H1 (cell line): ENCODE data around the gene SLC19A1. TPM values are rescaled to one million over a fixed set of nuclear protein-coding genes. Genes with fewer than 3 reads are reported as not detected.
A peak's percentile ranks its signal among the peaks of the same experiment; 100 is the strongest.

Experiments used
- CTCF ChIA-PET: fragments of 300-600 bp; sonication (Branson Sonifier 250); formaldehyde crosslinking; loops from one replicate; lab custom pipeline; 2021; ENCODE audit not compliant: partially characterized antibody; lab: Charles Lee
- POLR2A ChIA-PET: fragments of 300-600 bp; sonication (Branson Sonifier 250); formaldehyde crosslinking; loops from one replicate; lab custom pipeline; 2021; ENCODE audit warnings: inconsistent platforms; ENCODE audit not compliant: partially characterized antibody; lab: Charles Lee
- DNase-seq, 2 experiments: peaks; one replicate each; pipeline versions ENCODE4 v3.0.0 to v3.0.0-alpha.2; 2010 to 2022; ENCODE audit warnings: low spot score in 2 of 2, low read depth in 1 of 2, mixed read lengths in 1 of 2
- FAIRE-seq: peaks from 2 replicates; lab custom pipeline; 2011; peaks lifted over from hg19 to GRCh38; lab: Jason Lieb, UNC
- H2AFZ ChIP-seq: 2 replicates; pipeline ENCODE4 v1.8.1; 2012; ENCODE audit warnings: low read length, inconsistent platforms
- H2AK5ac ChIP-seq: 2 replicates; pipeline ENCODE4 v1.6.1; 2013; ENCODE audit warnings: low read depth, low read length
- H2BK120ac ChIP-seq: replicated peaks from 2 replicates; pipeline ENCODE3; 2013; ENCODE audit warnings: low read depth, low read length, inconsistent platforms
- H2BK12ac ChIP-seq: 2 replicates; pipeline ENCODE4 v1.6.1; 2013; ENCODE audit warnings: low read depth, low read length
- H2BK15ac ChIP-seq: 2 replicates; pipeline ENCODE4 v1.6.1; 2013; ENCODE audit warnings: low read length
- H2BK20ac ChIP-seq: 2 replicates; pipeline ENCODE4 v1.6.1; 2013; ENCODE audit warnings: low read length
- H2BK5ac ChIP-seq: 2 replicates; pipeline ENCODE4 v1.6.1; 2013; ENCODE audit warnings: low read depth, low read length
- H3K14ac ChIP-seq: 2 replicates; pipeline ENCODE4 v1.6.1; 2013; ENCODE audit warnings: inconsistent platforms; ENCODE audit not compliant: insufficient read length
- H3K18ac ChIP-seq: 2 replicates; pipeline ENCODE4 v1.6.1; 2013; ENCODE audit warnings: low read length; ENCODE audit errors: extremely low read depth
- H3K23ac ChIP-seq: 2 replicates; pipeline ENCODE4 v1.6.1; 2013; ENCODE audit warnings: inconsistent platforms; ENCODE audit not compliant: insufficient read length
- H3K23me2 ChIP-seq: 2 replicates; pipeline ENCODE4 v1.6.1; 2013; ENCODE audit warnings: low read depth, low read length
- H3K27ac ChIP-seq: 2 replicates; pipeline ENCODE4 v1.6.1; 2011; ENCODE audit warnings: low read depth, low read length, inconsistent platforms
- H3K27me3 ChIP-seq, 4 experiments: replicated peaks in 1 of 4; 1 replicate in 1 of 4; 2 replicates in 3 of 4; pipeline versions ENCODE4 v1.6.1 to v1.8.1; 2011 to 2013; ENCODE audit warnings: low read length in 3 of 4, mild to moderate bottlenecking in 3 of 4, inconsistent platforms in 2 of 4, mixed read lengths in 2 of 4, moderate library complexity in 1 of 4; ENCODE audit not compliant: control insufficient read depth in 3 of 4, insufficient read depth in 3 of 4; ENCODE audit errors: extremely low read depth in 1 of 4
- H3K36me3 ChIP-seq, 4 experiments: 2 replicates each; pipeline versions ENCODE4 v1.6.1 to v1.8.1; 2011 to 2013; ENCODE audit warnings: mild to moderate bottlenecking in 4 of 4, low read length in 3 of 4, moderate library complexity in 2 of 4, control low read depth in 1 of 4, inconsistent platforms in 1 of 4; ENCODE audit not compliant: insufficient read depth in 4 of 4, control insufficient read depth in 2 of 4
- H3K4ac ChIP-seq: replicated peaks from 2 replicates; pipeline ENCODE3; 2013; ENCODE audit warnings: low read length, low read depth, mixed read lengths, inconsistent platforms; ENCODE audit not compliant: insufficient read length
- H3K4me1 ChIP-seq, 4 experiments: replicated peaks in 1 of 4; 1 replicate in 1 of 4; 2 replicates in 3 of 4; pipeline versions ENCODE4 v1.6.1 to v1.8.1; 2011 to 2013; ENCODE audit warnings: low read length in 3 of 4, inconsistent platforms in 2 of 4, mixed read lengths in 1 of 4; ENCODE audit not compliant: insufficient read depth in 4 of 4, control insufficient read depth in 3 of 4
- H3K4me2 ChIP-seq, 2 experiments: 2 replicates each; pipeline versions ENCODE4 v1.6.1 to v1.8.1; 2011 to 2013; ENCODE audit warnings: low read depth in 2 of 2, low read length in 2 of 2, control low read depth in 1 of 2, inconsistent platforms in 1 of 2, mild to moderate bottlenecking in 1 of 2; ENCODE audit not compliant: insufficient read depth in 1 of 2
- H3K4me3 ChIP-seq, 4 experiments: fragments of 200-600, 300-600 bp in 1 of 4; sonication (generic), shearing (Covaris generic), sonication (Bioruptor Twin) in 1 of 4; 2 replicates each; pipeline versions ENCODE4 v1.5.1 to v1.8.1; 2011 to 2016; ENCODE audit warnings: low read length in 4 of 4, low read depth in 3 of 4, control low read depth in 2 of 4, inconsistent platforms in 2 of 4, mild to moderate bottlenecking in 2 of 4, mixed read lengths in 1 of 4, moderate library complexity in 1 of 4; ENCODE audit not compliant: insufficient read depth in 2 of 4; ENCODE audit errors: extremely low read depth in 1 of 4
- H3K56ac ChIP-seq: replicated peaks from 2 replicates; pipeline ENCODE3; 2013; ENCODE audit warnings: low read depth, mild to moderate bottlenecking, mixed read lengths, low read length, inconsistent platforms; ENCODE audit not compliant: insufficient read length
- H3K79me1 ChIP-seq: 2 replicates; pipeline ENCODE4 v1.6.1; 2013; ENCODE audit warnings: low read depth, low read length, control low read depth
- H3K79me2 ChIP-seq, 2 experiments: 2 replicates each; pipeline versions ENCODE4 v1.6.1 to v1.8.1; 2012 to 2013; ENCODE audit warnings: low read length in 2 of 2, mild to moderate bottlenecking in 2 of 2, inconsistent platforms in 1 of 2; ENCODE audit not compliant: insufficient read depth in 2 of 2, control insufficient read depth in 1 of 2
- H3K9ac ChIP-seq, 4 experiments: replicated peaks in 1 of 4; 1 replicate in 1 of 4; 2 replicates in 3 of 4; pipeline versions ENCODE4 v1.6.1 to v1.8.1; 2011 to 2013; ENCODE audit warnings: low read depth in 3 of 4, low read length in 3 of 4, control low read depth in 2 of 4, mild to moderate bottlenecking in 2 of 4, moderate library complexity in 2 of 4, inconsistent platforms in 1 of 4; ENCODE audit errors: extremely low read depth in 1 of 4
- H3K9me3 ChIP-seq, 2 experiments: 2 replicates each; pipeline versions ENCODE4 v1.6.1 to v1.8.1; 2012 to 2013; ENCODE audit warnings: mild to moderate bottlenecking in 2 of 2, moderate library complexity in 2 of 2, control low read depth in 1 of 2, inconsistent platforms in 1 of 2, low read depth in 1 of 2, low read length in 1 of 2, mixed read lengths in 1 of 2; ENCODE audit not compliant: insufficient read depth in 2 of 2
- H4K20me1 ChIP-seq, 2 experiments: replicated peaks in 1 of 2; 2 replicates each; pipeline versions ENCODE3 to v1.8.1; 2011 to 2013; ENCODE audit warnings: inconsistent platforms in 2 of 2, low read length in 2 of 2, mild to moderate bottlenecking in 1 of 2; ENCODE audit not compliant: insufficient read depth in 2 of 2, control insufficient read depth in 1 of 2
- H4K5ac ChIP-seq: 2 replicates; pipeline ENCODE4 v1.6.1; 2013; ENCODE audit warnings: low read length, low read depth, mixed read lengths, inconsistent platforms; ENCODE audit not compliant: insufficient read length
- H4K8ac ChIP-seq: 2 replicates; pipeline ENCODE4 v1.8.0; 2013; ENCODE audit warnings: mild to moderate bottlenecking, moderate library complexity, low read length, inconsistent platforms; ENCODE audit not compliant: insufficient read depth; ENCODE audit errors: extremely low read depth
- H4K91ac ChIP-seq: replicated peaks from 2 replicates; pipeline ENCODE3; 2013; ENCODE audit warnings: low read length, mixed read lengths, inconsistent platforms; ENCODE audit not compliant: insufficient read length
- ASH2L ChIP-seq: fragments of 200-600, 300-600 bp; sonication (generic); IDR thresholded peaks from one replicate; pipeline ENCODE4 v1.7.1; 2017; ENCODE audit warnings: low read length
- CEBPB ChIP-seq: IDR thresholded peaks from 2 replicates; pipeline ENCODE4 v1.6.1; 2012; ENCODE audit warnings: low read depth, low read length
- CREB1 ChIP-seq: IDR thresholded peaks from 2 replicates; pipeline ENCODE4 v1.6.1; 2012; ENCODE audit warnings: inconsistent platforms
- EGR1 ChIP-seq: IDR thresholded peaks from 2 replicates; pipeline ENCODE4 v1.6.1; 2011; ENCODE audit warnings: low read depth, low read length, borderline replicate concordance
- KDM1A ChIP-seq: fragments of 200-600, 300-600 bp; sonication (generic); IDR thresholded peaks from 2 replicates; pipeline ENCODE4 v1.7.1; 2016; ENCODE audit warnings: mild to moderate bottlenecking, low read length, borderline replicate concordance
- POLR2A ChIP-seq, 2 experiments: IDR thresholded peaks; 1 replicate in 1 of 2; 2 replicates in 1 of 2; pipeline ENCODE4 v1.6.1; 2011; ENCODE audit warnings: low read depth in 2 of 2, low read length in 2 of 2, mild to moderate bottlenecking in 2 of 2; ENCODE audit errors: control extremely low read depth in 1 of 2
- RNF2 ChIP-seq: fragments of 200-900, 300-1000 bp; sonication (generic); IDR thresholded peaks from 2 replicates; pipeline ENCODE4 v1.7.1; 2016; ENCODE audit warnings: borderline replicate concordance, low read depth, mild to moderate bottlenecking, antibody characterized with exemption, low read length; ENCODE audit not compliant: poor library complexity, severe bottlenecking; ENCODE audit errors: missing control alignments
- SIX5 ChIP-seq: IDR thresholded peaks from 2 replicates; pipeline ENCODE4 v1.6.1; 2011; ENCODE audit warnings: mild to moderate bottlenecking, low read depth, low read length
- TAF1 ChIP-seq: IDR thresholded peaks from 2 replicates; pipeline ENCODE4 v1.6.1; 2011; ENCODE audit warnings: mild to moderate bottlenecking, low read depth, low read length
- TCF12 ChIP-seq: IDR thresholded peaks from 2 replicates; pipeline ENCODE4 v1.6.1; 2011; ENCODE audit warnings: low read depth, mild to moderate bottlenecking, low read length
- TEAD4 ChIP-seq: IDR thresholded peaks from 2 replicates; pipeline ENCODE4 v1.6.1; 2012; ENCODE audit warnings: low read depth, low read length, inconsistent platforms, mixed read lengths
- YY1 ChIP-seq: IDR thresholded peaks from 2 replicates; pipeline ENCODE4 v1.6.1; 2011; ENCODE audit warnings: low read depth, mild to moderate bottlenecking, low read length
- WGBS, 2 experiments: shearing (Covaris generic) in 1 of 2; methylation state at CpG; one replicate each; pipeline versions ENCODE4 v1.1.6 to v1.1.7; 2013 to 2015; ENCODE audit warnings: low lambda C conversion rate in 2 of 2, mixed read lengths in 2 of 2, inconsistent platforms in 1 of 2, low coverage in 1 of 2, missing lambda C conversion rate in 1 of 2; ENCODE audit not compliant: insufficient replicate concordance in 2 of 2, insufficient coverage in 1 of 2, insufficient read length in 1 of 2; ENCODE audit errors: extremely low coverage in 1 of 2, missing lambda C conversion rate in 1 of 2; 5-methylcytosine and 5-hydroxymethylcytosine counted together
- polyA plus RNA-seq, 7 experiments: library from polyadenylated mRNA; depleted of rRNA in 3 of 7; stranded (reverse) in 5 of 7; unstranded in 2 of 7; fragments of >200 nt in 5 of 7; fragments of 200-250 nt in 2 of 7; gene quantifications; 1 replicate in 5 of 7; 2 replicates in 1 of 7; 4 replicates in 1 of 7; pipeline versions ENCODE4 v1.2.1 to v1.2.3, GENCODE V29; 2011 to 2013; ENCODE audit warnings: missing spikeins in 2 of 7, mixed read lengths in 2 of 7
- total RNA-seq: library from RNA; stranded (reverse); fragmentation: NEBNext Ultra II Directional; extraction: Animal tissue kit (Norgen Biotek cat#: 25700); gene quantifications from 2 replicates; pipeline ENCODE4 v1.2.1, GENCODE V29; 2021

The SLC19A1 gene
- total and polyA plus RNA-seq, 2 of the 8 experiments (the other 6 are each of a cell fraction or from before 2014, with no cell fraction given), result 31.6 to 43.8 TPM

- Histone ChIP-seq H3K9ac (no peak overlapping the region), H4K5ac (no peak overlapping the region), H2BK15ac (no peak overlapping the region), H2AK5ac (no peak overlapping the region)
- CTCF ChIA-PET, result interaction anchor here (1.0 to 3.6 kb wide), 17 partner anchors 10 to 335 kb away, joined by 3 to 37 read pairs (median 4); no protein-coding TSS in a partner anchor
- TF ChIP-seq CEBPB (no peak), YY1 (no peak), POLR2A (IDR thresholded peaks at IDR 0.05; ENCODE audit: control extremely low read depth in 1 of 2, low read depth in 2 of 2, low read length in 2 of 2) (no peak), TAF1 (no peak), TEAD4 (no peak), TCF12 (no peak), EGR1 (no peak), ASH2L (no peak), SIX5 (no peak), RNF2 (no peak), KDM1A (no peak), CREB1 (no peak)
- TF ChIP-seq, all 59 proteins: peak for 0
- H3K18ac ChIP-seq, result no peak overlapping the region
- peaks cover 0 to 2% of the 10 kb centered on the region in 2 experiments for H4K20me1 ChIP-seq
- no peak overlapping the region for H3K4ac ChIP-seq
- FAIRE-seq (no peak), DNase-seq (no peak)
- no peak overlapping the region for H2BK12ac ChIP-seq
- peaks cover 4% of the 10 kb centered on the region; the same call in 1 of the 2 replicates for H3K23me2 ChIP-seq
- H4K91ac ChIP-seq, result no peak overlapping the region
- no peaks in the 10 kb centered on the region; a peak in 1 of 7 replicates for H3K27me3 ChIP-seq
- no peak overlapping the region for H3K23ac ChIP-seq
- peaks cover 0 to 12% (median 0%) of the 10 kb centered on the region in 4 experiments; a peak in 5 of 7 replicates for H3K4me1 ChIP-seq
- H3K79me1 ChIP-seq, result no peaks in the 10 kb centered on the region
- POLR2A ChIA-PET, result interaction anchor here (1.1 to 1.2 kb wide), 2 partner anchors 41 to 264 kb away, joined by 3 read pairs; no protein-coding TSS in a partner anchor
- H3K4me3 ChIP-seq, result peak overlapping the region in 2 of 4 experiments; percentile 16 to 52; a peak in 3 of 8 replicates
- no peak overlapping the region for H2BK20ac ChIP-seq
- no peak overlapping the region for H3K56ac ChIP-seq
- H3K79me2 ChIP-seq, result no peaks in the 10 kb centered on the region
- H2AFZ ChIP-seq, result no peak overlapping the region
- H3K36me3 ChIP-seq, result no peaks in the 10 kb centered on the region
- no peak overlapping the region for H4K8ac ChIP-seq
- no peak overlapping the region for H3K14ac ChIP-seq
- no peak overlapping the region for H3K27ac ChIP-seq
- no peaks in the 10 kb centered on the region for H3K9me3 ChIP-seq
- H2BK120ac ChIP-seq, result no peak overlapping the region
- no peak overlapping the region for H2BK5ac ChIP-seq
- WGBS, 2 experiments, result no CpG with 5 or more reads among the region's 34 CpGs
- H3K4me2 ChIP-seq, result peak overlapping the region in 1 of 2 experiments; percentile 48; a peak in 1 of 4 replicates
These were observed 13.0 kb upstream of the SLC19A1 start for GRCh38 chr21:45555251-45555556.
